Neural cell (in vitro differentiated cells): ENCODE measurements around the gene GMPPB. TPM values are rescaled to one million over a fixed set of nuclear protein-coding genes. Genes with fewer than 3 reads are reported as not detected.
A peak's percentile ranks its signal among the peaks of the same experiment; 100 is the strongest.

Experiments
- H2AFZ ChIP-seq: fragments of 200-600, 300-800 bp; sonication (generic), shearing (Covaris generic); 2 replicates; pipeline ENCODE4 v1.6.0; 2014; ENCODE audit warnings: low read depth, mild to moderate bottlenecking, antibody characterized with exemption, low read length, moderate library complexity
- H3F3A ChIP-seq: fragments of 200-600 bp; shearing (Covaris generic); 2 replicates; pipeline ENCODE4 v1.6.1; 2016; ENCODE audit warnings: mild to moderate bottlenecking, moderate library complexity, mixed read lengths, antibody characterized with exemption, low read length; ENCODE audit not compliant: insufficient read depth, poor library complexity, severe bottlenecking
- H3K27ac ChIP-seq: fragments of 200-600, 300-800 bp; sonication (generic), shearing (Covaris generic); 2 replicates; pipeline ENCODE4 v1.5.1; 2014; ENCODE audit warnings: mild to moderate bottlenecking, low read length, moderate library complexity
- H3K27me3 ChIP-seq: fragments of 300-800, 200-600 bp; sonication (generic), shearing (Covaris generic); 2 replicates; pipeline ENCODE4 v1.6.0; 2014; ENCODE audit warnings: mild to moderate bottlenecking, low read depth, low read length, moderate library complexity; ENCODE audit not compliant: insufficient read depth
- H3K36me3 ChIP-seq: fragments of 300-800, 200-600 bp; sonication (generic), shearing (Covaris generic); 2 replicates; pipeline ENCODE4 v1.5.1; 2014; ENCODE audit warnings: mild to moderate bottlenecking, antibody characterized with exemption, low read length, moderate library complexity; ENCODE audit not compliant: insufficient read depth
- H3K4me2 ChIP-seq: fragments of 300-800, 200-600 bp; sonication (generic), shearing (Covaris generic); 2 replicates; pipeline ENCODE4 v1.6.0; 2014; ENCODE audit warnings: mild to moderate bottlenecking, low read length
- H3K4me3 ChIP-seq: fragments of 300-800, 200-600 bp; sonication (generic), shearing (Covaris generic); 2 replicates; pipeline ENCODE4 v1.5.1; 2014; ENCODE audit warnings: mild to moderate bottlenecking, low read length, moderate library complexity
- H3K79me2 ChIP-seq: fragments of 200-600 bp; shearing (Covaris generic); replicated peaks from 2 replicates; pipeline ENCODE4 v1.6.0; 2014; ENCODE audit warnings: mild to moderate bottlenecking, low read length, moderate library complexity; ENCODE audit not compliant: insufficient read depth
- H3K9ac ChIP-seq: fragments of 300-800, 200-600 bp; sonication (generic), shearing (Covaris generic); 2 replicates; pipeline ENCODE4 v1.6.1; 2016; ENCODE audit warnings: mild to moderate bottlenecking, low read length, mixed read lengths
- H3K9me2 ChIP-seq: fragments of 200-600 bp; shearing (Covaris generic); 2 replicates; pipeline ENCODE4 v1.6.1; 2016; ENCODE audit warnings: mild to moderate bottlenecking, low read length, mixed read lengths; ENCODE audit not compliant: insufficient read depth
- H3K9me3 ChIP-seq: fragments of 200-600, 300-800 bp; sonication (generic), shearing (Covaris generic); 2 replicates; pipeline ENCODE4 v1.6.1; 2016; ENCODE audit warnings: mild to moderate bottlenecking, mixed run types, low read length, moderate library complexity, mixed read lengths
- H4K20me1 ChIP-seq: fragments of 200-600 bp; shearing (Covaris generic); 2 replicates; pipeline ENCODE4 v1.6.1; 2016; ENCODE audit warnings: mild to moderate bottlenecking, mixed run types; ENCODE audit not compliant: insufficient read depth
- CTCF ChIP-seq: fragments of 450-650 bp; IDR thresholded peaks from 2 replicates; pipeline ENCODE4 v1.5.1; 2014; ENCODE audit warnings: antibody characterized with exemption, mild to moderate bottlenecking, moderate library complexity; ENCODE audit not compliant: poor library complexity, severe bottlenecking
- EP300 ChIP-seq: fragments of 450-650 bp; conservative IDR thresholded peaks from 2 replicates; pipeline ENCODE4 v1.6.1; 2014; ENCODE audit warnings: antibody characterized with exemption, mild to moderate bottlenecking, moderate library complexity; ENCODE audit not compliant: poor library complexity, severe bottlenecking
- EZH2 ChIP-seq: fragments of 200-600, 300-800 bp; shearing (Covaris generic), sonication (generic); IDR thresholded peaks from 2 replicates; pipeline ENCODE4 v1.6.1; 2014; ENCODE audit warnings: antibody characterized with exemption, low read length, borderline replicate concordance, mild to moderate bottlenecking; ENCODE audit not compliant: insufficient read depth, poor library complexity, severe bottlenecking
- MXI1 ChIP-seq: fragments of 450-650 bp; conservative IDR thresholded peaks from 2 replicates; pipeline ENCODE4 v1.6.1; 2014; ENCODE audit warnings: antibody characterized with exemption, mild to moderate bottlenecking; ENCODE audit not compliant: poor library complexity, severe bottlenecking
- POLR2AphosphoS5 ChIP-seq: IDR thresholded peaks from 2 replicates; pipeline ENCODE4 v1.6.1; 2012
- RAD21 ChIP-seq: fragments of 450-650 bp; conservative IDR thresholded peaks from 2 replicates; pipeline ENCODE4 v1.6.1; 2014; ENCODE audit warnings: antibody characterized with exemption, mild to moderate bottlenecking, moderate library complexity
- SMC3 ChIP-seq: fragments of 450-650 bp; conservative IDR thresholded peaks from 2 replicates; pipeline ENCODE4 v1.6.1; 2014; ENCODE audit warnings: antibody characterized with exemption, mild to moderate bottlenecking, moderate library complexity; ENCODE audit not compliant: poor library complexity
- TAF1 ChIP-seq: IDR thresholded peaks from 2 replicates; pipeline ENCODE4 v1.6.1; 2012; ENCODE audit warnings: low read depth
- polyA minus RNA-seq: library from RNA; depleted of rRNA, polyadenylated mRNA; stranded (reverse); fragments of >200 nt; gene quantifications from 2 replicates; pipeline ENCODE4 v1.2.3, GENCODE V29; 2014
- polyA plus RNA-seq: library from polyadenylated mRNA; depleted of rRNA; stranded (reverse); fragments of >200 nt; gene quantifications from 2 replicates; pipeline ENCODE4 v1.2.3, GENCODE V29; 2014
- TF ChIP-seq, protein P1 (sequence below): IDR thresholded peaks from 2 replicates; pipeline ENCODE4 v1.6.1; 2012; ENCODE audit warnings: borderline replicate concordance

Gene GMPPB
- polyA plus RNA-seq (20.0 and 20.8 TPM in 2 replicates), polyA minus RNA-seq (15.5 and 20.0 TPM in 2 replicates)

- H3K4me3 ChIP-seq: peak within 1 kb of the TSS; percentile 99
- H3K9me3 ChIP-seq: no peaks in the 10 kb centered on the region
- peak within 1 kb of the TSS; percentile 19 for H2AFZ ChIP-seq
- peak within 1 kb of the TSS; percentile 88 for H3K9ac ChIP-seq
- TF ChIP-seq, protein P1, sequence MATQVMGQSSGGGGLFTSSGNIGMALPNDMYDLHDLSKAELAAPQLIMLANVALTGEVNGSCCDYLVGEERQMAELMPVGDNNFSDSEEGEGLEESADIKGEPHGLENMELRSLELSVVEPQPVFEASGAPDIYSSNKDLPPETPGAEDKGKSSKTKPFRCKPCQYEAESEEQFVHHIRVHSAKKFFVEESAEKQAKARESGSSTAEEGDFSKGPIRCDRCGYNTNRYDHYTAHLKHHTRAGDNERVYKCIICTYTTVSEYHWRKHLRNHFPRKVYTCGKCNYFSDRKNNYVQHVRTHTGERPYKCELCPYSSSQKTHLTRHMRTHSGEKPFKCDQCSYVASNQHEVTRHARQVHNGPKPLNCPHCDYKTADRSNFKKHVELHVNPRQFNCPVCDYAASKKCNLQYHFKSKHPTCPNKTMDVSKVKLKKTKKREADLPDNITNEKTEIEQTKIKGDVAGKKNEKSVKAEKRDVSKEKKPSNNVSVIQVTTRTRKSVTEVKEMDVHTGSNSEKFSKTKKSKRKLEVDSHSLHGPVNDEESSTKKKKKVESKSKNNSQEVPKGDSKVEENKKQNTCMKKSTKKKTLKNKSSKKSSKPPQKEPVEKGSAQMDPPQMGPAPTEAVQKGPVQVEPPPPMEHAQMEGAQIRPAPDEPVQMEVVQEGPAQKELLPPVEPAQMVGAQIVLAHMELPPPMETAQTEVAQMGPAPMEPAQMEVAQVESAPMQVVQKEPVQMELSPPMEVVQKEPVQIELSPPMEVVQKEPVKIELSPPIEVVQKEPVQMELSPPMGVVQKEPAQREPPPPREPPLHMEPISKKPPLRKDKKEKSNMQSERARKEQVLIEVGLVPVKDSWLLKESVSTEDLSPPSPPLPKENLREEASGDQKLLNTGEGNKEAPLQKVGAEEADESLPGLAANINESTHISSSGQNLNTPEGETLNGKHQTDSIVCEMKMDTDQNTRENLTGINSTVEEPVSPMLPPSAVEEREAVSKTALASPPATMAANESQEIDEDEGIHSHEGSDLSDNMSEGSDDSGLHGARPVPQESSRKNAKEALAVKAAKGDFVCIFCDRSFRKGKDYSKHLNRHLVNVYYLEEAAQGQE: peak; percentile 64
- TF ChIP-seq SMC3: no peak
- no peak for TF ChIP-seq EP300
- peak; percentile 76 for TF ChIP-seq POLR2AphosphoS5
- no peak for TF ChIP-seq RAD21
- no peak for TF ChIP-seq EZH2
- peak; percentile 32 for TF ChIP-seq CTCF
- peak; percentile 74 for TF ChIP-seq MXI1
- TF ChIP-seq TAF1: peak; percentile 9
- H4K20me1 ChIP-seq: no peaks in the 10 kb centered on the region
- no peaks in the 10 kb centered on the region for H3K36me3 ChIP-seq
- no peaks in the 10 kb centered on the region for H3K79me2 ChIP-seq
- peak within 1 kb of the TSS; percentile 84 for H3K4me2 ChIP-seq
- H3K27me3 ChIP-seq: no peaks in the 10 kb centered on the region
- H3K27ac ChIP-seq: peak within 1 kb of the TSS; percentile 82
- no peaks in the 10 kb centered on the region for H3F3A ChIP-seq
- no peaks in the 10 kb centered on the region for H3K9me2 ChIP-seq
These were observed at the start of gene GMPPB for GRCh38 chr3:49723628-49724551. TSS of gene GMPPB (minus strand) at chr3:49723951. CDS start at chr3:49723726, 225 bp downstream.

DNA sequence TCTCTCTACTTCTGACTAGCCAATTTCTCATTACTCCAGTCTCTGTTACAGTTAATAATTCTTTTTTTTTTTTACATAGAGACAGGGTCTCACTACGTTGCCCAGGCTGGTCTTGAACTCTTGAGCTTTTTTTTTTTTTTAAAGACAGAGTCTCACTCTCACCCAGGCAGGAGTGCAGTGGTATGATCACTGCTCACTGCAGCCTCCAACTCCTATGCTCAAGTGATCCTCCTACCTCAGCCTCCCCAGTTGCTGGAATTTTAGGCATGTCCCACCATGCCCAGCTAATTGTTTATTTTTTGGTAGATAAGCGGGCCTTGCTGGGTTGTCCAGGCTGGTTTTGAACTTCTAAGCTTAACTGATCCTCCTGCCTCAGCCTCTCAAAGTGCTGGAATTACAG is 49.0 kb upstream of the GMPPB start:
- Histone ChIP-seq H3K4me2 (no peak overlapping the region), H3K9me2 (no peaks in the 10 kb centered on the region), H3K9ac (no peak overlapping the region), H3K36me3 (no peaks in the 10 kb centered on the region), H3K4me3 (no peak overlapping the region), H3K79me2 (peaks cover 74% of the 10 kb centered on the region), H3K27me3 (no peaks in the 10 kb centered on the region), H3K27ac (no peak overlapping the region), H3F3A (no peaks in the 10 kb centered on the region), H2AFZ (no peak overlapping the region), H3K9me3 (no peaks in the 10 kb centered on the region), H4K20me1 (peaks cover 8% of the 10 kb centered on the region)
- TF ChIP-seq RAD21 (no peak), EP300 (no peak), SMC3 (no peak), POLR2AphosphoS5 (no peak), MXI1 (no peak), CTCF (no peak), TAF1 (no peak)
